ENCODE data around the gene RNF17. TPM values are rescaled to one million over a fixed set of nuclear protein-coding genes. Genes with fewer than 3 reads are reported as not detected.
"Not testable (repeated sequence)": the region's sequence is repeated elsewhere in the genome, so short reads cannot be mapped to it uniquely, and the experiment has no call there.

Gene RNF17
- total RNA-seq, 4 donors from 2014 or later: not detected

DNA sequence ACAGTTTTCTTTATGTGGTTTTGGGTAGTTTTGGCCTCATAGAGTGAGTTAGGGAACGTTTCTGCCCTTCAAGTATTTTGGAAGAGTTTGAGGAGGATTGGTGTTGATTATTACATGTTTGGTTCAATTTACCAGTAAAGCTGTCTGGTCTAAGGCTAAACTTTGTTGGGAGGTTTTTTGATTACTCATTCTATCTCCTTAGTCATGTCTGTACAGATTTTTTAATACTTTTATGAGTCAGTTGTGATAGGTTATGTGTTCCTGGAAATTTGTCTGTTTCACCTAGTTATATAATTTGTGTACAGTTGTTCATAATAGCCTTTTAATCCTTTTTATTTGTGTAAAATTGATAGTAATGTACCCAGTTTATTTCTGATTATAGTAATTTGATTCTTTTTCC is 20.4 kb downstream of the RNF17 start:
- no peak for DNase-seq (ENCODE audit: extremely low spot score)
- Histone ChIP-seq H3K27me3 (no peaks in the 10 kb centered on the region), H3K36me3 (no peaks in the 10 kb centered on the region), H3K9me3 (peaks cover 0 to 15% (median 10%) of the 10 kb centered on the region in 4 donors), H3K27ac (replicated peaks in 1 of 4) (no peak overlapping the region), H3K4me1 (no peaks in the 10 kb centered on the region), H3K4me3 (no peak overlapping the region)
- intact Hi-C loops (cut with DNase I): no loop called here
- TF ChIP-seq POLR2A (IDR thresholded peaks at IDR 0.05; ENCODE audit: low read depth): no peak
- TF ChIP-seq EP300 (IDR thresholded peaks at IDR 0.05): no peak
- no peak for TF ChIP-seq POLR2AphosphoS5 (IDR thresholded peaks at IDR 0.05)
- TF ChIP-seq, protein P1, sequence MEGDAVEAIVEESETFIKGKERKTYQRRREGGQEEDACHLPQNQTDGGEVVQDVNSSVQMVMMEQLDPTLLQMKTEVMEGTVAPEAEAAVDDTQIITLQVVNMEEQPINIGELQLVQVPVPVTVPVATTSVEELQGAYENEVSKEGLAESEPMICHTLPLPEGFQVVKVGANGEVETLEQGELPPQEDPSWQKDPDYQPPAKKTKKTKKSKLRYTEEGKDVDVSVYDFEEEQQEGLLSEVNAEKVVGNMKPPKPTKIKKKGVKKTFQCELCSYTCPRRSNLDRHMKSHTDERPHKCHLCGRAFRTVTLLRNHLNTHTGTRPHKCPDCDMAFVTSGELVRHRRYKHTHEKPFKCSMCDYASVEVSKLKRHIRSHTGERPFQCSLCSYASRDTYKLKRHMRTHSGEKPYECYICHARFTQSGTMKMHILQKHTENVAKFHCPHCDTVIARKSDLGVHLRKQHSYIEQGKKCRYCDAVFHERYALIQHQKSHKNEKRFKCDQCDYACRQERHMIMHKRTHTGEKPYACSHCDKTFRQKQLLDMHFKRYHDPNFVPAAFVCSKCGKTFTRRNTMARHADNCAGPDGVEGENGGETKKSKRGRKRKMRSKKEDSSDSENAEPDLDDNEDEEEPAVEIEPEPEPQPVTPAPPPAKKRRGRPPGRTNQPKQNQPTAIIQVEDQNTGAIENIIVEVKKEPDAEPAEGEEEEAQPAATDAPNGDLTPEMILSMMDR (IDR thresholded peaks at IDR 0.05): no peak
- WGBS: 52% methylated on average over 1 of the region's 1 CpG

DNA sequence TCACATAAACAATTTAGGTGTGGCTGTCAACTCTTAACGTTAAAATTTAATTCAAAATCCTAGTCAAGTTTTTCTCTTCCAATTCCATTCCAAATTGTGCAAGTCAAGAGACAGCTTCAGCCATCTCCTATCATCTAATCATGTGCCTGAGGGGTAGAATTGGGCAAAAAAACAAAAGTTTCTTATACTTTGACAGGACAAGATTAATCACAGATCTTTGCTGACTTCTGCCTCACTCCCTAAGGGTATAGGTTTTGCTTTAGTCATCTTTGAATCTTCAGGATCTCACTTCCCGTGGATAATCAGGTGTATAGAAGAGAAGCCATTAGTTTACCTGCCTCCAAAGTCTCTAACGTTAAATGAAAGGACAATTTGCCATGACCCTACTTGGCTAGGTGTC is 24.6 kb downstream of the RNF17 start:
- intact Hi-C loops (cut with DNase I): no loop called here

DNA sequence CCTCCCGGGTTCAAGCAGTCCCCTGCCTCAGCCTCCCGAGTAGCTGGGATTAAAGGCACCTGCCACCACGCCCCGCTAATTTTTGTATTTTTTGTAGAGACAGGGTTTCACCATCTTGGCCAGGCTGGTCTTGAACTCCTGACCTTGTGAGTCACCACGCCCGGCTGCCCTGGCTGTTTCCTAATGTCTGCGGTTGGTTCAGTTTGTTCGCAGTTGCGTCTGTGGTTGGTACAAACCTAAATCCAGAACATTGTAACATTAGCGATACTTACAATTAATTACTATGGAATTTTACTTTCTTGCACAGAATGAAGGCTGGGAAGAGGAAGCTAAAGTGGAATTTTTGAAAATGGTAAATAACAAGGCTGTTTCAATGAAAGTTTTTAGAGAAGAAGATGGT is 38.1 kb downstream of the RNF17 start:
- Histone ChIP-seq H3K36me3 (no peaks in the 10 kb centered on the region), H3K27me3 (no peaks in the 10 kb centered on the region), H3K27ac (replicated peaks in 1 of 4) (no peak overlapping the region), H3K9me3 (no peaks in the 10 kb centered on the region), H3K4me3 (no peak overlapping the region), H3K4me1 (no peaks in the 10 kb centered on the region)
- no peak for DNase-seq (ENCODE audit: extremely low spot score)
- TF ChIP-seq POLR2AphosphoS5 (IDR thresholded peaks at IDR 0.05) (no peak), EP300 (IDR thresholded peaks at IDR 0.05) (no peak)
- TF ChIP-seq, protein P1 (IDR thresholded peaks at IDR 0.05): no peak
- intact Hi-C loops (cut with DNase I): no loop called here
- WGBS: 86% methylated on average over 10 of the region's 10 CpGs

More for the DNA sequence above, 24.6 kb downstream of the RNF17 start:
- H3K4me3 ChIP-seq: no peak overlapping the region
- no peak for DNase-seq (ENCODE audit: extremely low spot score)
- TF ChIP-seq POLR2A (IDR thresholded peaks at IDR 0.05; ENCODE audit: low read depth): no peak
- no peak for TF ChIP-seq POLR2AphosphoS5 (IDR thresholded peaks at IDR 0.05)
- TF ChIP-seq EP300 (IDR thresholded peaks at IDR 0.05): no peak
- TF ChIP-seq, protein P1 (IDR thresholded peaks at IDR 0.05): no peak
- no peak overlapping the region for H3K27ac ChIP-seq (replicated peaks in 1 of 4)
- 67% methylated on average over 3 of the region's 3 CpGs for WGBS
- no peaks in the 10 kb centered on the region for H3K27me3 ChIP-seq
- H3K9me3 ChIP-seq: peaks cover 0 to 12% (median 8%) of the 10 kb centered on the region in 4 donors
- no peaks in the 10 kb centered on the region for H3K4me1 ChIP-seq
- H3K36me3 ChIP-seq: no peaks in the 10 kb centered on the region

DNA sequence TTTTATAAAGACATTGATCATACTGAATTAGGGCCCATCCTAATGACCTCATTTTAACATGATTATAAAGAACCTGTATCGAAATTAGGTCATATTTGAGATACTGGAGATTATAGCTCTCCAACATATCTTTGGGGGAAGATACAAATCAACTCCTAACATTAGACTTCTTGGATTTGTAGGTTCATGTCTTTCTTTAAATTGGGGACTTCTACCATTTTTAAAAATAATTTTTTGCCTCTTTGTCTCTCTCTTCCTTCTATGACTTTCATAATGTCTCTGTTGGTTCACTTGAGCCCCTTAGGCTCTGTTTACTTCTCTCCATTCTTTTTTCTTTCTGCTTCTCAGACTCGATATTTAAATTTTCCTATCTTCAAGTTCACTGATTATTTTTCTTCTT is 57.2 kb downstream of the RNF17 start:
- no peak for DNase-seq (ENCODE audit: extremely low spot score)
- 81% methylated on average over 2 of the region's 2 CpGs for WGBS
- no peak overlapping the region for H3K27ac ChIP-seq (replicated peaks in 1 of 4)
- no peak overlapping the region for H3K4me3 ChIP-seq
- TF ChIP-seq, protein P1 (IDR thresholded peaks at IDR 0.05): no peak
- TF ChIP-seq POLR2AphosphoS5 (IDR thresholded peaks at IDR 0.05) (no peak), POLR2A (IDR thresholded peaks at IDR 0.05; ENCODE audit: low read depth) (no peak), EP300 (IDR thresholded peaks at IDR 0.05) (no peak)
- intact Hi-C loops (cut with DNase I): no loop called here
- no peaks in the 10 kb centered on the region for H3K36me3 ChIP-seq
- H3K9me3 ChIP-seq: peaks cover 0 to 14% (median 2%) of the 10 kb centered on the region in 4 donors
- H3K27me3 ChIP-seq: peaks cover 0 to 7% (median 0%) of the 10 kb centered on the region in 4 donors
- H3K4me1 ChIP-seq: no peaks in the 10 kb centered on the region

DNA sequence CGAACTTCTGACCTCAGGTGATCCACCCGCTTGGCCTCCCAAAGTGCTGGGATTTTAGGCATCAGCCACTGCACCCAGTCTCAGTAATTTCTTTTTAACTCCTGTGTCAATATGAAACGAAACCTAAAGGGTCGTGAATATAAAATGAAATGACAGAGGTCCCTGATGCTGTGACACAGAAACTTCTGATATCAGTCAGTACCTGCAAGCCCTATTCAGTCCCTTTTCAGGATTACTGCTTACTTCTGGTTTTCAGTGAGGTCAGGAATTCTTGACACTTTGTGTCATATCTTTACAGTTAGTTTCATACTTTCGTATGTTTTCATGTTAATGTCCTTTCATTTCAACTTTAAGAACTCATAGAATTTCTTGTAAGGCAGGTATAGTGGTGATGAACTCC is 58.7 kb downstream of the RNF17 start:
- H3K36me3 ChIP-seq: no peaks in the 10 kb centered on the region
- TF ChIP-seq, protein P1 (IDR thresholded peaks at IDR 0.05): no peak
- TF ChIP-seq POLR2AphosphoS5 (IDR thresholded peaks at IDR 0.05) (no peak), EP300 (IDR thresholded peaks at IDR 0.05) (no peak), POLR2A (IDR thresholded peaks at IDR 0.05; ENCODE audit: low read depth) (no peak)
- H3K4me3 ChIP-seq: no peak overlapping the region
- no peak for DNase-seq (ENCODE audit: extremely low spot score)
- peaks cover 0 to 14% (median 2%) of the 10 kb centered on the region in 4 donors for H3K9me3 ChIP-seq
- intact Hi-C loops (cut with DNase I): no loop called here
- H3K27ac ChIP-seq (replicated peaks in 1 of 4): no peak overlapping the region
- no peaks in the 10 kb centered on the region for H3K4me1 ChIP-seq
- H3K27me3 ChIP-seq: peaks cover 0 to 7% (median 0%) of the 10 kb centered on the region in 4 donors
- 95% methylated on average over 5 of the region's 5 CpGs for WGBS

DNA sequence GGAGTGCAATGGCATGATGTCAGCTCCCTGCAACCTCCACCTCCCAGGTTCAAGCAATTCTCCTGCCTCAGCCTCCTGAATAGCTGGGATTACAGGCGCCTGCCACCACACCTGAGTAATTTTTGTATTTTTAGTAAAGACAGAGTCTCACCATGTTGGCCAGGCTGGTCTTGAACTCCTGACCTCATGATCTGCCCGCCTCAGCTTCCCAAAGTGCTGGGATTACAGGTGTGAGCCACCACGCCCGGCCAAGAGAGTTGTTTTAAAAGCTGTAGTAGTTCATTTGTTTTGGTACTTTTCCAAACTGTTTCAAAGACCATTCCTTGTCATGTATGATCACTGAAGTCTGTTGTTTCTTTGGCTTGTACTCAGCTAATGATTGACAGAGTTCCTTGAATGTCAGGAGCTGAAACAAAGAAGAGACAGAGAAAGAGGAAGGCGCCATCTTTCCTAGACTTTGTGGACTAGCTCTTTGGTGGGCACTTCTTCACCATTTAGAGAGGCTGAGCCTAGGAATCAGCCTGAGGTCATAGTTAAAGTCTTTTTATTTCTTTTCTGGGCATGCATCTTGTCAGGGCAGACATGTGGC is 59.2 kb downstream of the RNF17 start:
- H3K36me3 ChIP-seq; H3K4me3 ChIP-seq; DNase-seq (ENCODE audit: extremely low spot score); intact Hi-C loops (cut with DNase I); H3K4me1 ChIP-seq; H3K27me3 ChIP-seq; H3K27ac ChIP-seq (replicated peaks in 1 of 4): not testable (repeated sequence)
- 94% methylated on average over 5 of the region's 5 CpGs for WGBS
- H3K9me3 ChIP-seq: peaks cover 0 to 14% (median 2%) of the 10 kb centered on the region in 4 donors
